Osteocyte (in vitro differentiated cells): ENCODE results near the gene GPR152. TPM values are rescaled to one million over a fixed set of nuclear protein-coding genes. Genes with fewer than 3 reads are reported as not detected.

Experiments used
- DNase-seq: peaks from one replicate; pipeline ENCODE4 v3.0.0; 2021; ENCODE audit warnings: mixed read lengths; ENCODE audit not compliant: unreplicated experiment; ENCODE audit errors: extremely low spot score
- H3K27ac Mint-ChIP-seq: one replicate; pipeline ENCODE4 v1.8.0; 2021; ENCODE audit warnings: mild to moderate bottlenecking, mixed read lengths; ENCODE audit not compliant: unreplicated experiment
- H3K27me3 Mint-ChIP-seq: one replicate; pipeline ENCODE4 v1.8.0; 2021; ENCODE audit warnings: mixed read lengths; ENCODE audit not compliant: unreplicated experiment
- H3K36me3 Mint-ChIP-seq: one replicate; pipeline ENCODE4 v1.8.0; 2021; ENCODE audit warnings: mixed read lengths; ENCODE audit not compliant: unreplicated experiment
- H3K4me1 Mint-ChIP-seq: one replicate; pipeline ENCODE4 v1.8.0; 2021; ENCODE audit warnings: mixed read lengths; ENCODE audit not compliant: unreplicated experiment
- H3K4me3 Mint-ChIP-seq: one replicate; pipeline ENCODE4 v1.8.0; 2021; ENCODE audit warnings: mild to moderate bottlenecking, moderate library complexity, mixed read lengths; ENCODE audit not compliant: unreplicated experiment
- H3K9me3 Mint-ChIP-seq: one replicate; pipeline ENCODE4 v1.8.0; 2021; ENCODE audit warnings: mixed read lengths; ENCODE audit not compliant: unreplicated experiment
- total RNA-seq: library from RNA; stranded (reverse); gene quantifications from 2 replicates; pipeline ENCODE4 v1.2.1, GENCODE V29; 2021
- TF ChIP-seq, protein P1 (sequence below): fragments of 200-600 bp; sonication (generic); IDR thresholded peaks from 2 replicates; pipeline ENCODE4 v1.5.0; 2021; ENCODE audit warnings: antibody characterized with exemption, mild to moderate bottlenecking, moderate library complexity

Gene GPR152
- total RNA-seq, 1 donor from 2014 or later, result not detected

DNA sequence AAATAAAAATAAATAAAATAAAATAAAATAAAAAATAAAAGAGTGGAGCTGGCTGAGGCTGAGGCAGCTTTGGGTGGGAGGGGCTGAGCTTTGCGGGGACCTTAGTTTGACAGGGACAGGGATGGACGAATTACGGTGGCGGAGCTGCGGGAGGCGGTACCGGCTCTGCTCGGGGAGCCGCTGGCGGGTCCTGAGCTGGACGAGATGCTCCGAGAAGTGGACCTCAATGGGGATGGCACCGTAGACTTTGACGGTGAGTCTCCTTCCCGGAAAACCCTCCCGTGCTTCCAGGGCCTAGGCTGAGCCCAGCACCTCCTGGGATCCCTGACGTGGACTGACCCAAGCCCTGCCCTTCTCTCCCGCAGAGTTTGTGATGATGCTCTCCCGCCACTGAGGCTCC lies 5.7 kb upstream of the GPR152 start:
- H3K27me3 Mint-ChIP-seq, result peaks cover 2% of the 10 kb centered on the region
- H3K4me3 Mint-ChIP-seq, result no peak overlapping the region
- no peaks in the 10 kb centered on the region for H3K36me3 Mint-ChIP-seq
- TF ChIP-seq, protein P1, sequence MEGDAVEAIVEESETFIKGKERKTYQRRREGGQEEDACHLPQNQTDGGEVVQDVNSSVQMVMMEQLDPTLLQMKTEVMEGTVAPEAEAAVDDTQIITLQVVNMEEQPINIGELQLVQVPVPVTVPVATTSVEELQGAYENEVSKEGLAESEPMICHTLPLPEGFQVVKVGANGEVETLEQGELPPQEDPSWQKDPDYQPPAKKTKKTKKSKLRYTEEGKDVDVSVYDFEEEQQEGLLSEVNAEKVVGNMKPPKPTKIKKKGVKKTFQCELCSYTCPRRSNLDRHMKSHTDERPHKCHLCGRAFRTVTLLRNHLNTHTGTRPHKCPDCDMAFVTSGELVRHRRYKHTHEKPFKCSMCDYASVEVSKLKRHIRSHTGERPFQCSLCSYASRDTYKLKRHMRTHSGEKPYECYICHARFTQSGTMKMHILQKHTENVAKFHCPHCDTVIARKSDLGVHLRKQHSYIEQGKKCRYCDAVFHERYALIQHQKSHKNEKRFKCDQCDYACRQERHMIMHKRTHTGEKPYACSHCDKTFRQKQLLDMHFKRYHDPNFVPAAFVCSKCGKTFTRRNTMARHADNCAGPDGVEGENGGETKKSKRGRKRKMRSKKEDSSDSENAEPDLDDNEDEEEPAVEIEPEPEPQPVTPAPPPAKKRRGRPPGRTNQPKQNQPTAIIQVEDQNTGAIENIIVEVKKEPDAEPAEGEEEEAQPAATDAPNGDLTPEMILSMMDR, result no peak
- no peak for DNase-seq
- no peak overlapping the region for H3K27ac Mint-ChIP-seq
- no peaks in the 10 kb centered on the region for H3K9me3 Mint-ChIP-seq
- H3K4me1 Mint-ChIP-seq, result no peaks in the 10 kb centered on the region

GRCh38 chr11:67457453-67457852 lies 4.9 kb upstream of the GPR152 start:
- Mint-ChIP-seq H3K27me3 (peaks cover 2% of the 10 kb centered on the region), H3K36me3 (no peaks in the 10 kb centered on the region), H3K4me1 (no peaks in the 10 kb centered on the region), H3K4me3 (no peak overlapping the region), H3K27ac (no peak overlapping the region), H3K9me3 (no peaks in the 10 kb centered on the region)
- no peak for DNase-seq
- TF ChIP-seq, protein P1, result no peak

GRCh38 chr11:67456068-67456705 lies 3.7 kb upstream of the GPR152 start:
- Mint-ChIP-seq H3K27ac (no peak overlapping the region), H3K36me3 (no peaks in the 10 kb centered on the region), H3K4me3 (no peak overlapping the region), H3K9me3 (no peaks in the 10 kb centered on the region), H3K4me1 (no peaks in the 10 kb centered on the region), H3K27me3 (peaks cover 2% of the 10 kb centered on the region)
- no peak for DNase-seq
- TF ChIP-seq, protein P1, result no peak

GRCh38 chr11:67455054-67455453 lies 2.5 kb upstream of the GPR152 start, which contains the start of gene CABP4:
Gene CABP4 (plus strand): TSS chr11:67455354. CDS start chr11:67455424, 70 bp downstream.
- no peak for DNase-seq
- H3K27ac Mint-ChIP-seq, result no peak within 1 kb of the TSS
- H3K9me3 Mint-ChIP-seq, result no peaks in the 10 kb centered on the region
- H3K27me3 Mint-ChIP-seq, result peaks cover 2% of the 10 kb centered on the region
- no peaks in the 10 kb centered on the region for H3K36me3 Mint-ChIP-seq
- TF ChIP-seq, protein P1, result no peak
- H3K4me3 Mint-ChIP-seq, result no peak within 1 kb of the TSS
- no peaks in the 10 kb centered on the region for H3K4me1 Mint-ChIP-seq

- H3K27me3 Mint-ChIP-seq, result peaks cover 2% of the 10 kb centered on the region
Measured at GRCh38 chr11:67453816-67454732, 1.5 kb upstream of the GPR152 start.

More at GRCh38 chr11:67453816-67454732, 1.5 kb upstream of the GPR152 start:
- DNase-seq, result no peak
- Mint-ChIP-seq H3K9me3 (no peaks in the 10 kb centered on the region), H3K4me3 (no peak overlapping the region), H3K27ac (no peak overlapping the region), H3K36me3 (no peaks in the 10 kb centered on the region), H3K4me1 (no peaks in the 10 kb centered on the region)
- TF ChIP-seq, protein P1, result no peak
